H1 (cell line): ENCODE measurements around the gene MEX3B. TPM values are rescaled to one million over a fixed set of nuclear protein-coding genes. Genes with fewer than 3 reads are reported as not detected.

Source experiments
- CHD7 ChIP-seq: fragments of 300-600 bp; sonication (generic); IDR thresholded peaks from 2 replicates; pipeline ENCODE4 v1.7.1; 2012; ENCODE audit warnings: low read length, moderate library complexity, mild to moderate bottlenecking, inconsistent platforms; ENCODE audit not compliant: insufficient replicate concordance
- JUN ChIP-seq: IDR thresholded peaks from 2 replicates; pipeline ENCODE4 v1.6.1; 2011; ENCODE audit warnings: low read depth, mild to moderate bottlenecking, improper control_type of control experiment, low read length
- NRF1 ChIP-seq: IDR thresholded peaks from 2 replicates; pipeline ENCODE4 v1.6.1; 2011; ENCODE audit warnings: mild to moderate bottlenecking, low read depth, low read length, improper control_type of control experiment
- POLR2AphosphoS5 ChIP-seq: IDR thresholded peaks from 2 replicates; pipeline ENCODE4 v1.6.1; 2011; ENCODE audit warnings: low read depth, low read length
- SIN3A ChIP-seq, 2 experiments: IDR thresholded peaks in 1 of 2; conservative IDR thresholded peaks in 1 of 2; 2 replicates each; pipeline ENCODE4 v1.6.1; 2011 to 2012; ENCODE audit warnings: low read length in 2 of 2, improper control_type of control experiment in 1 of 2, low read depth in 1 of 2, mild to moderate bottlenecking in 1 of 2
- SP2 ChIP-seq: IDR thresholded peaks from 2 replicates; pipeline ENCODE4 v1.6.1; 2012; ENCODE audit warnings: mild to moderate bottlenecking, low read length, inconsistent platforms
- TAF7 ChIP-seq: optimal IDR thresholded peaks from 2 replicates; pipeline ENCODE3; 2011; ENCODE audit warnings: low read depth, mild to moderate bottlenecking, inconsistent platforms, low read length, moderate library complexity, borderline replicate concordance
- polyA plus RNA-seq, 7 experiments: library from polyadenylated mRNA; depleted of rRNA in 3 of 7; stranded (reverse) in 5 of 7; unstranded in 2 of 7; fragments of >200 nt in 5 of 7; fragments of 200-250 nt in 2 of 7; gene quantifications; 1 replicate in 5 of 7; 2 replicates in 1 of 7; 4 replicates in 1 of 7; pipeline versions ENCODE4 v1.2.1 to v1.2.3, GENCODE V29; 2011 to 2013; ENCODE audit warnings: missing spikeins in 2 of 7, mixed read lengths in 2 of 7
- total RNA-seq: library from RNA; stranded (reverse); fragmentation: NEBNext Ultra II Directional; extraction: Animal tissue kit (Norgen Biotek cat#: 25700); gene quantifications from 2 replicates; pipeline ENCODE4 v1.2.1, GENCODE V29; 2021
- TF ChIP-seq, protein P1 (sequence below), 3 experiments: IDR thresholded peaks; 1 replicate in 2 of 3; 2 replicates in 1 of 3; pipeline versions ENCODE4 v1.5.1 to v1.6.1; 2011; ENCODE audit warnings: low read length in 3 of 3, mild to moderate bottlenecking in 3 of 3, inconsistent platforms in 2 of 3, low read depth in 1 of 3, moderate library complexity in 1 of 3; ENCODE audit not compliant: insufficient read depth in 1 of 3; ENCODE audit errors: control extremely low read depth in 1 of 3

MEX3B gene
- total and polyA plus RNA-seq, 2 of the 8 experiments (the other 6 are each of a cell fraction or from before 2014, with no cell fraction given): 8.0 to 15.9 TPM

- TF ChIP-seq CHD7 (no peak), NRF1 (no peak), JUN (no peak), SP2 (no peak), SIN3A (conservative IDR thresholded peaks at IDR 0.05 in 1 of 2, IDR thresholded peaks at IDR 0.05 in 1 of 2; ENCODE audit: low read depth in 1 of 2, low read length in 2 of 2) (no peak), POLR2AphosphoS5 (no peak), TAF7 (no peak)
- TF ChIP-seq, protein P1, sequence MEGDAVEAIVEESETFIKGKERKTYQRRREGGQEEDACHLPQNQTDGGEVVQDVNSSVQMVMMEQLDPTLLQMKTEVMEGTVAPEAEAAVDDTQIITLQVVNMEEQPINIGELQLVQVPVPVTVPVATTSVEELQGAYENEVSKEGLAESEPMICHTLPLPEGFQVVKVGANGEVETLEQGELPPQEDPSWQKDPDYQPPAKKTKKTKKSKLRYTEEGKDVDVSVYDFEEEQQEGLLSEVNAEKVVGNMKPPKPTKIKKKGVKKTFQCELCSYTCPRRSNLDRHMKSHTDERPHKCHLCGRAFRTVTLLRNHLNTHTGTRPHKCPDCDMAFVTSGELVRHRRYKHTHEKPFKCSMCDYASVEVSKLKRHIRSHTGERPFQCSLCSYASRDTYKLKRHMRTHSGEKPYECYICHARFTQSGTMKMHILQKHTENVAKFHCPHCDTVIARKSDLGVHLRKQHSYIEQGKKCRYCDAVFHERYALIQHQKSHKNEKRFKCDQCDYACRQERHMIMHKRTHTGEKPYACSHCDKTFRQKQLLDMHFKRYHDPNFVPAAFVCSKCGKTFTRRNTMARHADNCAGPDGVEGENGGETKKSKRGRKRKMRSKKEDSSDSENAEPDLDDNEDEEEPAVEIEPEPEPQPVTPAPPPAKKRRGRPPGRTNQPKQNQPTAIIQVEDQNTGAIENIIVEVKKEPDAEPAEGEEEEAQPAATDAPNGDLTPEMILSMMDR (IDR thresholded peaks at IDR 0.05; ENCODE audit: control extremely low read depth in 1 of 3, insufficient read depth in 1 of 3, low read depth in 1 of 3, low read length in 3 of 3): no peak
These were observed 27.2 kb upstream of the MEX3B start (continued) for GRCh38 chr15:82072926-82073537.
